Uterus (tissue), 2 donors: ENCODE results near the gene THOC6.

Experiments
- POLR2A ChIP-seq, 2 donors: fragments of 450-650 bp; IDR thresholded peaks; one replicate each; pipeline ENCODE4 v1.6.1; 2016; ENCODE audit warnings: antibody characterized with exemption in 2 of 2, mild to moderate bottlenecking in 1 of 2, moderate library complexity in 1 of 2
- TF ChIP-seq, protein P1 (sequence below), 4 experiments: fragments of 200-600 bp in 2 of 4; fragments of 450-650 bp in 2 of 4; sonication (generic) in 2 of 4; IDR thresholded peaks; one replicate each; pipeline ENCODE4 v1.5.1; 2016 to 2019; ENCODE audit warnings: antibody characterized with exemption in 4 of 4, mild to moderate bottlenecking in 2 of 4, moderate library complexity in 1 of 4

DNA sequence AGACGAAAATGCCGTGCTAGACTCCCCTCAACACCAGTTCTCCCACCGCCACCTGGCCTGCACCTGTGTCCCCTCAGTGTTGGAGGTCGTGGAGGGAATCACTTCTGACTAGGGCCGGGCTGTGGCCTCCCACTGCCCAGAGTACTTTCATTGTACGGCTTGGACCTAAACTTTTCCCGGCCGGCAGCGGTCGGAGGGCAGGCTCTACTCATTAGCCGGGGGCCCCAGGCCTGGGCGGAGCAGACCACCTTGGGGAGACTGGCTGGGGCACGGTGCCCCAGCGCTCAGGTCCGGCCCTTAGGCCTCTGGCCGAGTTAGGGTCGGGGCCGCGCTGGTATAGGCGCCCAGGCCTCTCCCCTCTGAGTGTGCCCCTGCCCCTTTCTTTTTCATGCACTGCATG lies 6.5 kb upstream of the THOC6 start:
- no peak for TF ChIP-seq POLR2A (IDR thresholded peaks at IDR 0.05)
- TF ChIP-seq, protein P1, sequence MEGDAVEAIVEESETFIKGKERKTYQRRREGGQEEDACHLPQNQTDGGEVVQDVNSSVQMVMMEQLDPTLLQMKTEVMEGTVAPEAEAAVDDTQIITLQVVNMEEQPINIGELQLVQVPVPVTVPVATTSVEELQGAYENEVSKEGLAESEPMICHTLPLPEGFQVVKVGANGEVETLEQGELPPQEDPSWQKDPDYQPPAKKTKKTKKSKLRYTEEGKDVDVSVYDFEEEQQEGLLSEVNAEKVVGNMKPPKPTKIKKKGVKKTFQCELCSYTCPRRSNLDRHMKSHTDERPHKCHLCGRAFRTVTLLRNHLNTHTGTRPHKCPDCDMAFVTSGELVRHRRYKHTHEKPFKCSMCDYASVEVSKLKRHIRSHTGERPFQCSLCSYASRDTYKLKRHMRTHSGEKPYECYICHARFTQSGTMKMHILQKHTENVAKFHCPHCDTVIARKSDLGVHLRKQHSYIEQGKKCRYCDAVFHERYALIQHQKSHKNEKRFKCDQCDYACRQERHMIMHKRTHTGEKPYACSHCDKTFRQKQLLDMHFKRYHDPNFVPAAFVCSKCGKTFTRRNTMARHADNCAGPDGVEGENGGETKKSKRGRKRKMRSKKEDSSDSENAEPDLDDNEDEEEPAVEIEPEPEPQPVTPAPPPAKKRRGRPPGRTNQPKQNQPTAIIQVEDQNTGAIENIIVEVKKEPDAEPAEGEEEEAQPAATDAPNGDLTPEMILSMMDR (IDR thresholded peaks at IDR 0.05): no peak
